Ovary (tissue), 9 donors: Measurements from ENCODE around the gene AP3B1. TPM values are rescaled to one million over a fixed set of nuclear protein-coding genes. Genes with fewer than 3 reads are reported as not detected.

ENCODE experiments used
- DNase-seq, 5 donors: peaks; one replicate each; pipeline ENCODE4 v3.0.0-alpha.2; 2019 to 2020
- H3K27ac ChIP-seq, 2 donors: fragments of 200-600 bp; one replicate each; pipeline versions ENCODE4 v1.5.1 to v1.8.0; 2019 to 2022
- H3K27me3 ChIP-seq: fragments of 200-600 bp; one replicate; pipeline ENCODE4 v1.8.0; 2022
- H3K36me3 ChIP-seq: fragments of 200-600 bp; sonication (generic); one replicate; pipeline ENCODE4 v1.5.1; 2019
- H3K4me1 ChIP-seq: one replicate; pipeline ENCODE4 v1.8.1; 2013; ENCODE audit warnings: mild to moderate bottlenecking, moderate library complexity; ENCODE audit not compliant: insufficient read depth
- H3K4me3 ChIP-seq: fragments of 200-600 bp; sonication (generic); one replicate; pipeline ENCODE4 v1.5.1; 2017
- H3K9me3 ChIP-seq, 2 donors: fragments of 200-600 bp in 1 of 2; sonication (generic) in 1 of 2; one replicate each; pipeline versions ENCODE4 v1.5.1 to v1.8.1; 2013 to 2019; ENCODE audit warnings: mild to moderate bottlenecking in 1 of 2, moderate library complexity in 1 of 2
- EP300 ChIP-seq: sonication (generic); formaldehyde crosslinking; IDR thresholded peaks from one replicate; pipeline ENCODE4 v1.6.1; 2017; ENCODE audit warnings: antibody characterized with exemption
- POLR2A ChIP-seq: fragments of 450-650 bp; IDR thresholded peaks from one replicate; pipeline ENCODE4 v1.6.1; 2017; ENCODE audit warnings: antibody characterized with exemption, mild to moderate bottlenecking, moderate library complexity
- WGBS, 3 donors: extraction: QIAGEN DNeasy Blood & Tissue Kit in 1 of 3; methylation state at CpG; one replicate each; pipeline versions ENCODE4 v1.1.5 to v1.1.7; 2013 to 2017; 5-methylcytosine and 5-hydroxymethylcytosine counted together
- intact Hi-C, 4 donors: fragments of 100-400 bp; cut with DNase I; formaldehyde crosslinking; loops; one replicate each; pipeline versions ENCODE4 v1.11.0 to v1.15.1; 2022 to 2023
- polyA plus RNA-seq, 2 donors: library from polyadenylated mRNA; stranded (reverse); fragments of 200-250 nt in 1 of 2; fragments of 350-450 nt in 1 of 2; fragmentation: Illumina TruSeq in 1 of 2; extraction: RNeasy Lipid Tissue Mini Kit (QIAGEN cat#74804) in 1 of 2; gene quantifications; one replicate each; pipeline ENCODE4 v1.2.3, GENCODE V29; 2013 to 2014
- total RNA-seq, 7 donors: library from RNA; depleted of rRNA in 2 of 7; stranded (reverse); fragments of >200 nt in 2 of 7; fragmentation: NEBNext Ultra II Directional in 3 of 7; extraction: Animal tissue kit (Norgen Biotek cat#: 25700) in 3 of 7; gene quantifications; one replicate each; pipeline versions ENCODE4 v1.1.0 to v1.2.4, GENCODE V29; 2016 to 2023
- TF ChIP-seq, protein P1 (sequence below), 3 donors: fragments of 450-650 bp in 2 of 3; fragments of 200-600 bp in 1 of 3; IDR thresholded peaks; one replicate each; pipeline versions ENCODE4 v1.5.1 to v1.8.0; 2016 to 2022; ENCODE audit warnings: antibody characterized with exemption in 3 of 3, mild to moderate bottlenecking in 1 of 3
- donor health status: DM: no; HTN: no; CAD: no; lungs with moderate emphysema.
- donor health status: DM: no; HTN: no; CAD: no.
- donor health status: Bipolar disorder and iron deficiency.
- donor health status: DM: yes; HTN: yes; CAD: no.
- donor health status: DM: no; HTN: no; CAD: no.
- donor health status: DM: yes; HTN: yes; CAD: no.

Gene AP3B1
- total and polyA plus RNA-seq, 9 donors = 14.5 to 38.8 (median 28.5) TPM

DNA sequence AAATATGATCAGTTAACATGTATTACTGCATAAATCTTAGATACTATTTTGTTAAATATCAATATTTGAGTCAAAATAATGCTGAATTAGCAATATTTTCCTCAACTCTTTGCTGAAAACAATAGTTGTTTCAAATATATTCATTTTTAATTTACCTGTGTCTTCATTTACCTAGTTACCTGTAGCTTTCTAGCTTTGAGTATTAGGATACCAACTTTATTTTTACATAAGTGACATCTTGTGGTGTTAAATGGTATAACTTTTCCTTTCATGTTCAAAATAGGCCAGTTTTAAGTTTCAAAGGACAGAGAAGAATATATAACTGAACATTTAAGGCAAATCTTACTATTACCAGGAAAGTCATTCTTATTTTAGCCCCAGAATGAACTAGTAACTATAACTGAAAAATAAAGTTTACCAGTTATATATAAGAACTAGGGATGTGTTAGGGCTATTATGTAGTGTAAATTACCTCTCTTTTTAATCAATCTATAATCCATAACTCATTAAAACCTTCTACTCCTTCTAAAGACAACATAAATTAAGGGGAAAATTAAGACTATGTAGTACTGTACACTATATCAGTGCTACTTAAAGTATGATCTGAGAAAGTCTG is 25.3 kb downstream of the AP3B1 start:
- intact Hi-C loops = no loop called here
- no peak overlapping the region for H3K27ac ChIP-seq
- no peaks in the 10 kb centered on the region for H3K36me3 ChIP-seq
- TF ChIP-seq, protein P1, sequence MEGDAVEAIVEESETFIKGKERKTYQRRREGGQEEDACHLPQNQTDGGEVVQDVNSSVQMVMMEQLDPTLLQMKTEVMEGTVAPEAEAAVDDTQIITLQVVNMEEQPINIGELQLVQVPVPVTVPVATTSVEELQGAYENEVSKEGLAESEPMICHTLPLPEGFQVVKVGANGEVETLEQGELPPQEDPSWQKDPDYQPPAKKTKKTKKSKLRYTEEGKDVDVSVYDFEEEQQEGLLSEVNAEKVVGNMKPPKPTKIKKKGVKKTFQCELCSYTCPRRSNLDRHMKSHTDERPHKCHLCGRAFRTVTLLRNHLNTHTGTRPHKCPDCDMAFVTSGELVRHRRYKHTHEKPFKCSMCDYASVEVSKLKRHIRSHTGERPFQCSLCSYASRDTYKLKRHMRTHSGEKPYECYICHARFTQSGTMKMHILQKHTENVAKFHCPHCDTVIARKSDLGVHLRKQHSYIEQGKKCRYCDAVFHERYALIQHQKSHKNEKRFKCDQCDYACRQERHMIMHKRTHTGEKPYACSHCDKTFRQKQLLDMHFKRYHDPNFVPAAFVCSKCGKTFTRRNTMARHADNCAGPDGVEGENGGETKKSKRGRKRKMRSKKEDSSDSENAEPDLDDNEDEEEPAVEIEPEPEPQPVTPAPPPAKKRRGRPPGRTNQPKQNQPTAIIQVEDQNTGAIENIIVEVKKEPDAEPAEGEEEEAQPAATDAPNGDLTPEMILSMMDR (IDR thresholded peaks at IDR 0.05) = peak in 2 of 3 donors; percentile 13
- no peak for TF ChIP-seq POLR2A
- H3K4me3 ChIP-seq = no peak overlapping the region
- no peak for DNase-seq
- H3K9me3 ChIP-seq = no peaks in the 10 kb centered on the region
- H3K27me3 ChIP-seq = no peaks in the 10 kb centered on the region
- H3K4me1 ChIP-seq = no peaks in the 10 kb centered on the region

DNA sequence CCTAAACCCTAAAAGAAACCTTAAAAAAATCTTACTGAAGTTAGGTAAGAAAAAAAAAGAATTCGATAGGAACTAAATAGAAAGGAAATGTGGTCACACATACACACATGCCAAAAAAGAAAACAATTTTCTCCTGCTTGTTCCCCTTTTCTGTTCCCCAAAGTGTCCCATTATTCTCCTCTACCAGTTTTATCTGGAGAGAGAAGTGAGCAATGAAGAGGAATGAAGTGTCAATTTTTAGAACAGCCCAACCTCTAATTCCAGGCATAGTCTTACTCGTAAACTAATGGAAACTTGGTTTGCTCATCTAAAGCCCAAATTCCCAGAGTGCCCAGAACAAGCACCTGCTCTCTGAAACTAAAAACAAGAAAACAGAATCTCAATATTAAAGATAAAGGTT is 26.1 kb downstream of the AP3B1 start:
- Histone ChIP-seq H3K36me3 (no peaks in the 10 kb centered on the region), H3K4me3 (no peak overlapping the region), H3K27ac (no peak overlapping the region), H3K27me3 (no peaks in the 10 kb centered on the region), H3K9me3 (no peaks in the 10 kb centered on the region), H3K4me1 (no peaks in the 10 kb centered on the region)
- 62 to 84% (median 64%) methylated on average over 2 of the region's 2 CpGs for WGBS, 3 donors
- TF ChIP-seq EP300 = no peak
- TF ChIP-seq, protein P1 (IDR thresholded peaks at IDR 0.05) = no peak
- TF ChIP-seq POLR2A = no peak
- intact Hi-C loops = no loop called here
- DNase-seq = no peak

DNA sequence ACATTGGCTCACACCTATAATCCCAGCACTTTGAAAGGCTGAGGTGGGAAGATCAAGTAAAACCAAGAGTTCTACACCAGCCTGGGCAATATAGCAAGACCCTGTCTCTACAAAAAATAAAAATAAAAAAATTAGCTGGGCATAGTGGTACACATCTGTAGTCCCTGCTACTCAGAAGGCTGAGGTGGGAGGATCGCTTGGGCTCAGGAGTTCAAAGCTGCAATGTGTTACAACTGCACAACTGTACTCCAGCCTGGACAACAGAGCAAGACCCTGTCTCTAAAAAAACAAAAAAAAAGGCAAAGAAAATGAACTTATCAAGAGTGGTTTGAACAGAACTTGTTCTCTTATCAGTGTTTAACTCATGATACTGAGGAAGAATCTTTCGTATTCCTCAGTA is 29.3 kb downstream of the AP3B1 start:
- Histone ChIP-seq H3K27ac (no peak overlapping the region), H3K9me3 (no peaks in the 10 kb centered on the region), H3K27me3 (no peaks in the 10 kb centered on the region), H3K36me3 (no peaks in the 10 kb centered on the region), H3K4me1 (no peaks in the 10 kb centered on the region), H3K4me3 (no peak overlapping the region)
- intact Hi-C loops = no loop called here
- DNase-seq = no peak
- TF ChIP-seq, protein P1 (IDR thresholded peaks at IDR 0.05) = no peak
- TF ChIP-seq POLR2A (no peak), EP300 (no peak)
- WGBS, 3 donors = 87 to 96% (median 92%) methylated on average over 2 of the region's 2 CpGs

DNA sequence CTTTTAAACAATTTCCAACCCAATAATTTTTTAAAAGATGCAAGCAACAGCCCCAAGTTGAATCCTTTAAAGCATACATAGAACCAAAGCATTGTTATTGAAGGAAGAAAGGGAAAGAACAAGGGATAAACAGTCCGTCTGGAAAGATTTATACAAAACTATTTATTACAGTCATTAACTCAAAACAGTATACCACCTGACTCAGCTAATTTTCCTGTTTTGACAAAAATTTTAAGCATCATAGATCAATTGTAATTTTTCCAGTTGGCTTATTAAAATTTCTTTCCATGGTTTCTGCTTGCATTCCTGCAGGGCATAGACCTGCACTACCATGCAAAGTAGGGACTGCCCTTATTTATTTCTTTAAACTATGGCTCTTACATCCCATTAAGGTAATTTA is 29.9 kb downstream of the AP3B1 start:
- H3K9me3 ChIP-seq = no peaks in the 10 kb centered on the region
- intact Hi-C loops = no loop called here
- no peaks in the 10 kb centered on the region for H3K4me1 ChIP-seq
- H3K4me3 ChIP-seq = no peak overlapping the region
- H3K27me3 ChIP-seq = no peaks in the 10 kb centered on the region
- no peaks in the 10 kb centered on the region for H3K36me3 ChIP-seq
- 94 to 98% (median 95%) methylated on average over 1 of the region's 1 CpG for WGBS, 3 donors
- DNase-seq = no peak
- H3K27ac ChIP-seq = no peak overlapping the region
- TF ChIP-seq, protein P1 (IDR thresholded peaks at IDR 0.05) = no peak
- no peak for TF ChIP-seq POLR2A
- no peak for TF ChIP-seq EP300
